ENCODE data around the gene ZNF3.

The ZNF3 gene

GRCh38 chr7:100107890-100108289 is 26.4 kb upstream of the ZNF3 start:
- no peak for DNase-seq

- no peak for DNase-seq
Observed at GRCh38 chr7:100107125-100107737, 25.7 kb upstream of the ZNF3 start.

GRCh38 chr7:100106633-100107032 is 25.1 kb upstream of the ZNF3 start:
- DNase-seq = no peak

- no peak for DNase-seq
Observed at GRCh38 chr7:100105534-100105933, 24.0 kb upstream of the ZNF3 start.

GRCh38 chr7:100102950-100103840 is 21.7 kb upstream of the ZNF3 start:
- DNase-seq = no peak

- DNase-seq = peak; percentile 95
Observed at GRCh38 chr7:100101016-100101862, 19.7 kb upstream of the ZNF3 start, which contains the start of the genes AP4M1 and MCM7. Gene AP4M1, plus strand, starts transcription at chr7:100101643. Its CDS starts 72 bp downstream, at chr7:100101715. Gene MCM7, minus strand, starts transcription at chr7:100101397. Its CDS starts 103 bp downstream, at chr7:100101294.

- peak; percentile 83 for DNase-seq
Observed at GRCh38 chr7:100100420-100101015, 19.0 kb upstream of the ZNF3 start.

- no peak for DNase-seq
Observed at GRCh38 chr7:100099452-100099851, 17.9 kb upstream of the ZNF3 start.

GRCh38 chr7:100098913-100099312 is 17.4 kb upstream of the ZNF3 start:
- DNase-seq = no peak

- no peak for DNase-seq
Observed at GRCh38 chr7:100095704-100096103, 14.2 kb upstream of the ZNF3 start.

- no peak for DNase-seq
Observed at GRCh38 chr7:100095289-100095688, 13.8 kb upstream of the ZNF3 start.

- DNase-seq = no peak
Observed at GRCh38 chr7:100093925-100094486, 12.5 kb upstream of the ZNF3 start.

GRCh38 chr7:100093498-100093897 is 12.0 kb upstream of the ZNF3 start:
- DNase-seq = no peak

- no peak for DNase-seq
Observed at GRCh38 chr7:100093054-100093453, 11.5 kb upstream of the ZNF3 start.

GRCh38 chr7:100091411-100092181 is 10.1 kb upstream of the ZNF3 start:
- DNase-seq = no peak

- no peak for DNase-seq
Observed at GRCh38 chr7:100090527-100091410, 9.2 kb upstream of the ZNF3 start.

- DNase-seq = no peak
Observed at GRCh38 chr7:100089458-100090196, 8.1 kb upstream of the ZNF3 start.

- DNase-seq = peak; percentile 55
Observed at GRCh38 chr7:100088621-100089457, 7.3 kb upstream of the ZNF3 start, which contains the start of gene COPS6. Gene COPS6, plus strand, starts transcription at chr7:100088969. Its CDS starts 22 bp downstream, at chr7:100088991.
